Measurements from ENCODE around the gene SRRM1.
"Not testable (repeated sequence)": the region's sequence is repeated elsewhere in the genome, so short reads cannot be mapped to it uniquely, and the experiment has no call there.

Gene SRRM1

GRCh38 chr1:24722073-24723035 lies 79.3 kb downstream of the SRRM1 start:
- not testable (repeated sequence) for DNase-seq

All from DMS 273 treated with DMSO at 0.1 percent for 48 hours (cell line).